Stimulated activated CD8-positive, alpha-beta memory T cell treated with anti-CD3 and anti-CD28 coated beads, Interleukin-7, amount 100 ng/mL, for 24 hours (primary cell): Measurements from ENCODE around the gene SLC22A15.
"Not testable (repeated sequence)": the region's sequence is repeated elsewhere in the genome, so short reads cannot be mapped to it uniquely, and the experiment has no call there.

Source experiments
- DNase-seq: peaks from one replicate; pipeline ENCODE4 v3.0.0-alpha.2; 2020; ENCODE audit warnings: low read depth

The SLC22A15 gene

GRCh38 chr1:116031302-116031835, 55.1 kb downstream of the SLC22A15 start:
- no peak for DNase-seq

DNA sequence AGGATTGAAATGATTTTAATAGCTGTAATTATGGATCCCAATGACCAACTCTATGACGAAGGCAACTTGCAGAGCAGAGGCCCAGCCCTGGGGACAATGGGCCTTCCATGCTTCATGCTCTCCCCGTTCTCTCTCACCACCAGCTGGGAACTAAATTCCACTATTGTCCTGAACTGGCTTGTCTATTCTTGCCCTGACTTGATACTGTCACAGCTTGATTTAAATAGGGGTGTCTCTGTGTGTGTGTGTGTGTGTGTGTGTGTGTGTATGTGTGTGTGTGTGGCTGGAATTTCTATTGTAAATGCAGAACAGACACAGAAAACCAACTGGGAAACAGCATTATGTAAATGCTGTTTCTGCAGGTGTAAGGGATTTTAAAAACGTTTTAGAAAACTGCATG, 57.0 kb downstream of the SLC22A15 start:
- DNase-seq, result no peak

DNA sequence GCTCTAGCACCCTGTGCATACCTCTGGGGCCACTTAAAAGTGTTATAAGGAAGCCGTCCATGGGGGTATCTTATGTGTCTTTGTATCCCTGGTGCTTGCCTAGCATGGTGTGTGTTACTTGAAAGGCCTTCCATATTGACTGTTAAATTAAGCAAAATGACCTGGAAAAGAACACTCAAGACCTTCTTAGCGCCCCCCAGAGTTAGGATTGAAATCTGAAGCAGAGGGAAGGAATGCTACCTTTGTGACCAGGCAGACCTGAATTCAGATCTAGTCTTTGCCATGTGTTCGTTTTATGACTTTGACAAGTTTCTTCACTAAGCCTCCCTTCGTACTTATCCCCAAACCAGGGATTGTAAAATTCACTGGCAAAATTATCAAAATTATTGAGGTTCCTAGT, 59.9 kb downstream of the SLC22A15 start:
- DNase-seq, result no peak

- DNase-seq, result no peak
Measured at GRCh38 chr1:116038679-116039078, 62.4 kb downstream of the SLC22A15 start.

DNA sequence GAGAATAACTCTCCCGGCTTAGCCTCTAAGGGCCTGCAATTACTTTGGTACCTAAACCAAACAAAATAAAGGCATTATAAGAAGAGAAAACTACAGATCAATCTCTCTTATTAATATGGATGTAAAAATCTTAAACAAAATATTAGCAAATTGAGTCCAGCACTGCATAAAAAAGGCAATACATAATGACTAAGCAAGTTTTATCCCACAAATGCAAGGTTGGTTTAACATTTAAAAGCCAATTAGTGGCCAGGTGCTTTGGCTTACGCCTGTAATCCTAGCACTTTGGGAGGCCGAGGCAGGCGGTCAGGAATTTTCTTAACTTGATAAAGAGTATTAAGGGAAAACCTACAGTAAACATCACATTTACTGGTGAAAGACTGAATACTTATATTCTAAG, 67.8 kb downstream of the SLC22A15 start:
- DNase-seq, result no peak

DNA sequence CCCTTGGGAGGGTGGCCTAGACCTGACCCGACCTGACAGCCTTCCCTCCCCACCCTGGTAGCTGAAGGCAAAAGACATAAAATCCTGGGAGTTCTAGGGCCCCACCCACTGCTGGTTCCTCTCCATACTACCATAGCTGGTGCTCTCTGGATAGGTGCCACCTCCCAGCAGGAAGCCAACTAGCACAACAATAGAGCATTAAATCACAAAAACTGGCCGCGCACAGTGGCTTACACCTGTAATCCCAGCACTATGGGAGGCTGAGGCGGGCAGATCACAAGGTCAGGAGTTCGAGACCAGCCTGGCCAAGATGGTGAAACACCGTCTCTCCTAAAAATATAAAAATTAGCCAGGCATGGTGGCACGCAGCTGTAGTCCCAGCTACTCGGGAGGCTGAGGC, 70.6 kb downstream of the SLC22A15 start:
- not testable (repeated sequence) for DNase-seq

- DNase-seq, result not testable (repeated sequence)
Measured at GRCh38 chr1:116051896-116052295, 75.6 kb downstream of the SLC22A15 start.

DNA sequence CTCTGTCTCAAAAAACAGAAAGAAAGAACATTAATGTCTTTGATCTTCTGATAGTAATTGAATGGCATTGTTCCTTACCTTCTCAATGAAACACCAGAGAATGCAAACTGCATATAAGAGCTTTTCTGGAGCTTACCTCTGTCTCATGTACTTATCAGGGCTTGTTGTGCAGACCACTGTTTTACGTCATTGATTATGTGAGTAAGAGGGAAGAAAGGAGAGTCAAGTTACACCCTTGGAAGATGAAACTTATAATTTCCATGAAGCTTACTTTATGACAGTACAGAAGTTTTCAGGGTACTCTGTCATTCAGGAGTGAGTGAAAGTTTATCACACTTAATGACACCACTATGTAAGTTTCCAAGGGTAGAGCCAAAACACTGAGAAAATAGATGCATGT, 85.9 kb downstream of the SLC22A15 start:
- DNase-seq, result no peak

GRCh38 chr1:116064616-116065015, 88.3 kb downstream of the SLC22A15 start:
- DNase-seq, result no peak

DNA sequence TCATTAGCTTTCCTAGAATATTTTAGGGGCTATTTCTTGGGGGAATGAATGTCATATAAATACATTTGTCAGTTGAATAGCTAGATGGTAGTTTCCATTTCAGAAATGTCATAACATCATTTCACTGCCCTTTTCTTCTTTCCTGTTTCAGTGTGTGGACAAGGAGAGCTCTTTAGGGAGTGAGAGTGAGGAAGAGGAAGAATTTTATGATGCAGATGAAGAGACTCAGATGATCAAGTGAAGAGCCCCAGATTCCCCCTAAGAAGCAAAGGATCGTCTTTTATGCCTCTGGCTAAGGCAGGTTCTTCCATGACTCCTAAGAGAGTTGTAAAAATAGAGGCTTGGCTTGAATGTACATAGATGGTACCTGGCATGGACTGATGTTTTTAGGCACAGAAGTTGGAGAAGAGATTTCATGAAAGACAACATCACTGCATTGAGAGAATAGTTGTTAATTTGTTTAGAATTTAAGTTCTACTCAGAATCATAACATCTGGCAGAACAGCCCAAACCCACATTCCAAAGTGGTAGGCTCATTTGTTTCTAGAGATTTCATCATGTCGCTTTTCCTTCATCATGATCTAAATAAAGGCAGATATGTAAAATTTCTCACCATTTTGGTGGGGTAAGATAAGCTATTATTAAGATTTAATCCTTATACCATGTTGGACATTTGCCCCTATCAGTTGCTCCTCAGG, 90.7 kb downstream of the SLC22A15 start:
- no peak for DNase-seq

- DNase-seq, result no peak
Measured at GRCh38 chr1:116067566-116067890, 91.2 kb downstream of the SLC22A15 start.

GRCh38 chr1:116075575-116075974, 99.3 kb downstream of the SLC22A15 start:
- no peak for DNase-seq

DNA sequence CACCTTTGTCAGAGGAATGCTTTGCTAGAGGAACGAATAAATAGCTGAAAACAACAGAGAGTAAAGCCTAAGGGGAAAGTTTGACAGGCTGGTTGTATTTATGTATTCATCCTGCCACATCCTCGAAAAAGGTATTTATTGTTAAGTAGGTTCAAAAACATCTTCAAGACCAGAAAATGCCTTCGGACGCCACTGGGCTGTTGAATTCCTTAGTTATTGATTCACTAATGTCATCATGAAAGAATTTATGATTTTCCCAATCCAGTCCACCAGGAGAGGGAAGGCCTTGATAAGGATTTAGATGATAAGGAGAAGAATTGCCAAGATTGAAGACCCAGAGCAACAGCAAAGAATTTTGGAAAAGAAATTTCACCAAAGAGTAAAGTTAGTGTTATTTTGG, 99.7 kb downstream of the SLC22A15 start:
- DNase-seq, result no peak

DNA sequence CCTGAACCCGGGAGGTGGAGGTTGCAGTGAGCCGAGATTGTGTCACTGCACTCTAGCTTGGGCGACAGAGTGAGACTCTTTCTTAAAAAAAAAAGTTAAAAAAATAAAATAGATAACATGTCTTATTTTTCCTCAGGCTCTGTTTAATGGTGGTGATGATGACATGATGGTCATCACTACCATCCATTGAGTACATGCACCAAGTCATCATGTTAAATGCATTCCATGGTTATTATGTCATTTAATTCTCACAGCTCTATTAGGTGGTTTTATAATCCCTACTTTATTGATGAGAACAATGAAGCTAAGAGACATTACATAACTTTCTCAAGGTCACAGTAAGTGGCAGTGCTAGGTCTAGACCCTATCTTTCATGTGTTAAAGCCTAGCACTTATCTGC, 100.5 kb downstream of the SLC22A15 start:
- no peak for DNase-seq

DNA sequence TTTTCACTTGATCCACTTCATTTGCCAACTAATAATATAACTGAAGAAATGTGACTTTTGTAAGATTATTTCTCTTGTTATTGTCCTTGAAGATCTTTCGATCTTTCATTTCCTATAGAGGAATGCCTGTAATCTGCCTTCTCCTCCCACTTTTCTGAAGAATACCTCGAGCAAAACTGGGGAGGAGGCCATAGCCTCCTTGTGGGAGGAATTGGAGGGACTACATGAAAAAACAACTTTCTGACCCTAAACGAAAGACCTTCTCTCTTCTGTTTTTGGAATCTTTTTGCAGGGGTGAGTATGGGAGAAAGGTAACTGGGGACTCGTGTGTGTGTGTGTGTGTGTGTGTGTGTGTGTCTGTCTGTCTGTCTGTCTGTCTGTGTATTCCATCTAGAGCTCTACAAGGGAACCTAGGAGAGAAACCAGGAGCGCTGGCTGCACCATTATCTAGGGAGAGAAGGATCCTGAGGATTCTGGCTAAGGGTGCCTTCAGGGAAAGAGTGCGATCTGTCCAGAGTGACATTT, 102.4 kb downstream of the SLC22A15 start:
- no peak for DNase-seq

- no peak for DNase-seq
Measured at GRCh38 chr1:116087628-116088027, 111.3 kb downstream of the SLC22A15 start.

GRCh38 chr1:116089870-116090269, 113.6 kb downstream of the SLC22A15 start:
- DNase-seq, result no peak

DNA sequence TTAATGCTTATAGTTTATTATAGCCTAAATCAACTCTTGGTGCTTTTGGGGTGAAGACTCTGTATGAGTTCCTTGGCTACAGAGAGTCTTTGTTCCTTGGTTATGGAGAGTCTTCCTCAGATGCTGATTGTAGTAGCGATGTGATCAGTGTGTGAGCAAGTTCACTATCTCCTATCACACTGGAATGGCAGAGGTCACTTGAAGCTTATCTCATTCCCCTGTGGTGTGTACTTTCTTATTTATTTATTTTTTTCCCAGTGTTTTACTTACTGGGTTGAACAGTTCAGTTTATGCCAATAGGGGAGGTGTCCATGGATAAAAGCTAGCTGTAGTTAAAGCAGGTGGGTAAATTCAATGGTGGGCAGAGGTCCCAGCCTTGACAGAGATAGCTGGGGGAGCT, 114.8 kb downstream of the SLC22A15 start:
- no peak for DNase-seq

DNA sequence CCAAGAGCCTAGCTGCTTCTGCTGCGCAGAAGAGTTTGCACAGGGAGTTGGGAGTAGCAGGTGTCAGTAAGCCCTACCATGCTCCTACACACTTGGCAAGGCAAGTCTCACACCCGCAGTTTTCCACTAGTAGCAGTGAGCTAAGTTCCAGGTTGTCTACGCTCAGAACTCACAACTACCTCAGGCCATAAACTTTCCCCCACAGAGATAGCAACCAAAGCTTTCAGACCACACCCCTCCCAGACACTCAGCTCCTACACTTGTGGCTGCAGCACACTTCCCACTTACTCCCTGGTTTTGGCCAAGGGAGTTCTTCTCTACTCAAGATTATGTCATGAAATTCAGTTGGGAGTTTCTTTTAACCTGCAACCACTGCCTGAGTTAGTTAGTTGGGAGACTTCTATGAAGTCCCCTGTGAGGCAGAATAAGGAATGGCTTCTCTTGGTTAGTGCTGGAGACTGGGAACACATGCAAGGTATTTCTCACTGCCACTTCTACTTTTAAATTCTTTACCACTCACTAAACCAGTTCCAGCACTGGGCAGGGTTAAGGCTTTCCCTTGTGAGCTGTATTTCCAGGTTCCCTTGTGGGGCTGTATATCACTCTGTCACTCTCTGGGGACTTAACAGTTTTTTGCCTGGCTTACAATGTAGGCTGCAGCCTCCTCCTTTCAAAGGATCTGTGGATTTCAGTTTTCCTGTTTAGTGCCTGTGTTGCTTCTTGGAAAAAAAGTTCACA, 116.6 kb downstream of the SLC22A15 start:
- DNase-seq, result no peak

GRCh38 chr1:116095027-116095426, 118.7 kb downstream of the SLC22A15 start:
- no peak for DNase-seq

DNA sequence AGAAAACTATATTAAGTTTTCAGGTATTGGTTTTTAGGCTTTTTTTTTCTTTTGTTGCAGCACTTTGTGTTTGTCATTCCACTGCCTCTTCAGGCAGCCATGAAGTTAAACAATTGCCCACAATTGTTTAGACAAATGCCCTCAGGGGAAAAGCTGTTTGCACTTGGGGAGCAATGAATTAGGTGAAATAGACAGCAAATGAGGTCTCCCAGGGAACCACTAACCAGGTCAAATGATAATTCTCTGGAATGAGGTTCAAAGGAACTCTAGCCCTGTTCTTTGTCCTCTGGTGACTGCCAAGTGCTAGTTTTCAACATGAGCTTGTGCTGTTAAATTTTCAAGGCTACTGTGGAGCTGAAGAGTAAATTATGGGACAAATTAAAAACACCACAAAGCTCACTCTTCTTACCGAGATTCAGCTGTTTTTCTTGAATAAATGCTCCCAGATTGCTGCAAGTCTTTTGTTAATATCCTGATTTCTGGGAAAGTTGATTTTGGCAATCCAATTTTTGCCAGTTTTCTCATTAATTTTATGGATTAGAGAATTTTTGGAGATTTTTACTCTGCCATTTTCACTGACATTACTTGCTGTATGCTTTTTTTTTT, 119.8 kb downstream of the SLC22A15 start:
- DNase-seq, result no peak

DNA sequence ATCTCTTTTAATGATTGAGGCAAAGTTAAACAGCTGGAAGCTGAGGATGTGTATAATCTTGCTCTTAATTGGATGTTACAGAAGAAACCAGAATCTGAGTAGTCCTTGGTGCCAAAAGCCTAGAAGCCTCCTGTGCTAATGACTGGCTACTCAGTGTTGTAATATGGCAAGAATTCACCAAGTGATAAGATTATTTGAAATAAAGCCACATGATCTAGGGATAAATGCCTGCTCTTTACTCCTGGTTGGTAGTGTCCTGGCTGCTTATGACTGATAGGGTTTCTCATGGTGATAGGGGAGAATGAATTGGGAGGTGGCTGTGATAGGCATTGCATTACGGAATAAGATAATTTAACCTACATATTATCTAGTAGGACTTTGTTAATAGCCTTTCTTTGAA, 121.3 kb downstream of the SLC22A15 start:
- no peak for DNase-seq

- no peak for DNase-seq
Measured at GRCh38 chr1:116099379-116099778, 123.1 kb downstream of the SLC22A15 start.
